Activated T-cell treated with anti-CD3 and anti-CD28 coated beads, Interleukin-2, amount 50 U/mL, for 1 hour (primary cell): ENCODE results near the gene CTXND2.
"Not testable (repeated sequence)": the region's sequence is repeated elsewhere in the genome, so short reads cannot be mapped to it uniquely, and the experiment has no call there.

ENCODE experiments used
- DNase-seq: peaks from one replicate; pipeline ENCODE4 v3.0.0-alpha.2; 2020

The CTXND2 gene

GRCh38 chr1:150887018-150887417 is at the start of gene CTXND2:
CTXND2 (plus strand) TSS chr1:150887136; CDS start chr1:150912315, 25,179 bp downstream.
- DNase-seq = no peak

- DNase-seq = not testable (repeated sequence)
Observed at GRCh38 chr1:150840850-150841249, 46.1 kb upstream of the CTXND2 start.

- no peak for DNase-seq
Observed at GRCh38 chr1:150841626-150842025, 45.3 kb upstream of the CTXND2 start.

DNA sequence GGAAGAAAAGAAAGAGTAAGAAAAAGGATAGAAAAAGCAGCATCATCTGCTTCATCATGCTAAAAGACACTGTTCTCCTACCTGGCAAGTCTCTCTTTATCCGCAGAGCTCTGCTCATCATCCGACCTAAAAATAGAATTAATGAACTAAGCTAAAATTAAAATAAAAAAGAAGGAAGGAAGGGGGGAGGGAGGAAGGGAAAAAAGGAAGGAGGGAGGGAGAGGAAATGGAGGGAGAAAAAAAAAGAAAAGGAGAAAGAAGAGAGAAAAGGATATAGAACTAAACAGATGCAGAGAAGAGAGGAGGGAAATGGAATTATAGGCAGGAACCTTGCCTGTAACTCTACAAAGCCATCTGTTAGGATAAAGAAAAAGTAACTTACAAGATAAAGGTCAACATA is 44.6 kb upstream of the CTXND2 start:
- DNase-seq = no peak

DNA sequence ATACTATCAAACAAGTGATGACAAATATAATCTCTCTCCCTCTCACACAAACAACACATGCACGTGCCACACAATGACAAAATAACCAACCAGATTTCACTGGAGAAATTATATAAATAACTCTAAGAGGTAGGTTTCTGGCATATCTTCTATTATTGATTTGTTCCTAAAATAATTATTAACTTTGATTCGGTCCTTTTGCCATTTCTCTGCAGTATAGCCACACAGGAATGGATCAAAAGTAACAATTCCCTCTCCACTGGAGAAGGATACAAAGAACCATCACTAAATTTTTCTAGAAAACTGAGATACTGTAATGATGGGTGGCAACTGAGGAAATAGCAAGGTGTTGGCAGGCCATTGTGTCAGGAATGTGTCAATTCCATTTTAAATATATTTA is 44.0 kb upstream of the CTXND2 start:
- no peak for DNase-seq

GRCh38 chr1:150843474-150843873 is 43.5 kb upstream of the CTXND2 start:
- no peak for DNase-seq

DNA sequence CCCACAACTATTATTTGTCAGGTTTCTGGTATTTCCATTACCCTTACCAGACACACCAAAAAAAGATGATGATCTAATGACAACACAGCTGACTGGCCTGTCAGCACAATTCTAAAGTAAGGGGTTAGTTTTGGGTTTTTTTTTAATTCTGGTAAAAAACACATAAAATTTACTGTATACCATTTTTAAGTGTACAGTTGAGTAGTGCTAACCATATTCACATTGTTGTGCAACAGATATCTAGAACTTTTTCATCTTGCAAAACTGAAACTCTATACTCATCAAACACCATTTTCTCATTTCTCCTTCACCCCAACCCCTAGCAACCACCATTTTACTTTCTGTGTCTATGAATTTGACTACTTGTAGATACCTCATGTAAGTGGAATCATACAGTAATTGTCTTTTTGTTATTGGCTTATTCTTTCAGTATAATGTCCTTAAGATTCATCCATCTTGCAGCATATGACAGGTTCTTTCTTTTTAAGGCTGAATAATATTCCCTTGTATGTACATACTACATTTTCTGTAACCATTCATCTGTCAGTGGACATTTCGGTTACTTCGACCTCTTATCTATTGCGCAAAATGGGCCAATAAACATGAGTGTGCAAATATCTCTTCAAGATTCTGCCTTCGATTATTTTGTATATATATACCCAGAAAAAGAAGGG is 40.3 kb upstream of the CTXND2 start:
- no peak for DNase-seq

GRCh38 chr1:150850801-150851362 is 36.1 kb upstream of the CTXND2 start:
- DNase-seq = not testable (repeated sequence)

DNA sequence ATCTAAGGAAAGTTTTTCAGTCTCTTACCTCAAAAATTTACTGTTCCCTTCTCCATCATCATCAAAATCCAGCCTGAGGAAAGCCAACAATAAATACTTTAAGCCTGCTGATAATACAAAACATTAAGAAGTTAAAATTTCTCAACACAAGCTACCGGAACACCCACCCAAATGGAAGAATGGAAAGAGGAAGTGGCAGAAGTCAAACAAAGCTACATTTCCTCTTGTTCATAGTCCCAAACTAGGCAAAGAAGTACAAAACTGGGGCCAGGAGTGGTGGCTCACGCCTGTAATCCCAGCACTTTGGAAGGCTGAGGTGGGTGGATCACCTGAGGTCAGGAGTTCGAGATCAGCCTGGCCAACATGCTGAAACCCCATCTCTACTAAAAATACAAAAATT is 34.2 kb upstream of the CTXND2 start:
- not testable (repeated sequence) for DNase-seq

GRCh38 chr1:150863724-150864123 is 23.2 kb upstream of the CTXND2 start:
- no peak for DNase-seq

- not testable (repeated sequence) for DNase-seq
Observed at GRCh38 chr1:150864200-150864599, 22.7 kb upstream of the CTXND2 start.

DNA sequence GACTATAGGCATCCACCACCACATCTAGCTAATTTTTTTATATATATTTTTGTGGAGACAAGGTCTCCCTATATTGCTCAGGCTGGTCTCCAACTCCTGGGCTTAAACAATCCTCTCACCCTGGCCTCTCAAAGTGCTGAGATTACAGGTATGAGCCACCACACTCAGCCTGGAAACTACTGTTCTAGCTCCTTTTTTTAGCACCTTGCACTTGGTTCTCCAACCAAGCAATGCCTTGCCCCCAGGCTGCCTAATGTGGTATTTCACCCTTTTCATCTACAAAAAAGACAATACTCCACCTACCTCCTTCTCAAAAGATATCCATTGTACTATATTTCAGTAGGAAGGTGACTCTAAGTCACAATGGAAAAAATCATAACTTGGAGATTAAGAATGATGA is 17.3 kb upstream of the CTXND2 start:
- DNase-seq = no peak

- DNase-seq = no peak
Observed at GRCh38 chr1:150872572-150872971, 14.4 kb upstream of the CTXND2 start.

DNA sequence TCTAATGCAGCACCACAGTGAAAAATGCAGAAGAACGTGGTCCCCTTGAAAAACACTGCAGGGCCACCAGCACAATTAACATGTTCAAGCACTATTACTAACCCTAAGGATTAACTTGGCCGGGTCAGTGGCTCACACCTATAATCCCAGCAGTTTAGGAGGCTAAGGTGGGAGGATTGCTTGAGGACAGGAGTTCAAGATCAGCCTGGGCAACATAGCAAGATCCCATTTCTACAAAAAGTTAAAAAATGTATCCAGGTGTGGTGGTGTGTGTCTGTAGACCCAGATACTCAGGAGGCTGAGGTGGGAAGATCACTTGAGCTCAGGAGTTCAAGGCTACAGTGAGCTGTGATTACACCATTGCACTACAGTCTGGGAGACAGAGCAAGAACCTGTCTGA is 13.4 kb upstream of the CTXND2 start:
- DNase-seq = no peak

GRCh38 chr1:150874455-150875196 is 12.3 kb upstream of the CTXND2 start:
- no peak for DNase-seq

- no peak for DNase-seq
Observed at GRCh38 chr1:150875197-150876118, 11.5 kb upstream of the CTXND2 start.

DNA sequence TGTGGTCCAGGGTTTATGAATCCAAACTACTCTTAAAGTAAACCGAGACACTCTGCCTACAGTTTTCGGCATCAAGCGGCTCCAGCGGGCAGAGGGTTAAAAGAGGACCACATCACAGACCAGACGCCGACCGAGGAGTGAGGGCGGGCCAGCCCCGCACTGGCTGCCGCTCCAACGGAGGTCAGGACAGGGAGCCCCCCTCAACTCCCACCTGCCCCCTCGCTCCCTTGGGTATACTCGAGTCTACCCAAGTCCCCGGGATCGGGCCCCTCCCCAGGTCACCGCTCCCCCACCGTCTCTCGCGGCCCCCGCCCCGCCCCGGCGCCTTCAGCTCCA is 10.8 kb upstream of the CTXND2 start:
- DNase-seq = no peak

DNA sequence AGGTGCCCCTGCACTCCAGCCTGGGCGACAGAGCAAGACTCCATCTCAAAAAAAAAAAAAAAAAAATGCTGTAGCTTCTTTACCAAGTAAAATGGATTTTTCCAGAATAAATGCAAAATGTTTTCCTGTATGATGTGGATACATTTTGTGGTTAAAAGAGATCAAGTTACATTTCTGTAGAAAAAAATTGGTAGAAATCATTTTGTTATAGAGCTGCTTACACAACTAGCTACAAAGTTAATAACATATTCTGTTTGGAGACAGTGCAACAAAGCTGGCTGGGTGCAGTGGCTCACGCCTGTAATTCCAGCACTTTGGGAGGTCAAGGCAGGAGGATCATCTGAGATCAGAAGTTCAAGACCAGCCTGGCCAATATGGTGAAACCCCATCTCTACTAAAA is 8.0 kb upstream of the CTXND2 start:
- DNase-seq = not testable (repeated sequence)

DNA sequence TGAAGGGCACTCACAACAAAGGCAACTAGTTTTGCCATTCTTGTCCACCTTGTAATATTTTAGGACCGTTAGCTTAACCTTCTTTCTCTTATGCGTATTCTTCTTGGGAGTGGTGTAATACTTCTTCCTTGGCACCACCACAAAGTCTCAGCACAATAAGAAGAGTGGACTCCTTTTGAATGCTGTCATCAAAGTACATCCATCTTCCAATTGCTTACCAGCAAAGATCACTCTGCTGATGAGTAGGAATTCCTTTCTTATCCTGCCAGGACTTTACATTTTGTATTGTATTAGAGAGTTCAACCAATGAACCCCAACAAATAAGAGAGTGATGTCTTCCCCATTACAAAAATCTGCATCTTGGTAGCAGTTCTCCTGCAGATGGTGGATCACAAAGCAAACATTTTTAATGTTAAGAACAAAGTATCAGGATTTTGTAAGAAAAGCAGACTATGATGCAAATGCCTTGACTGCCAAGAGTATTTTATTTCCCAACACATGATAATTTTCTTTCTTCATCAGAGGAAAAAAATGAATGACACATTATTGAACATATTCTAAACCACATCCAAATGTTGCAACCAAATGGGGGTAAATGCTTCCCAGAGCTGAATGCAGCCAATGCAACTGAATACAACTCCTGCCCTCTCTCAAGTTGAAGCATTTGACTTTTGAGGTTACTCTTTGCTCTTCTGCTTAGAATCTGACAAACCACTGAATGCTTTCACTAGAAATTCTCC is 5.4 kb upstream of the CTXND2 start:
- no peak for DNase-seq

DNA sequence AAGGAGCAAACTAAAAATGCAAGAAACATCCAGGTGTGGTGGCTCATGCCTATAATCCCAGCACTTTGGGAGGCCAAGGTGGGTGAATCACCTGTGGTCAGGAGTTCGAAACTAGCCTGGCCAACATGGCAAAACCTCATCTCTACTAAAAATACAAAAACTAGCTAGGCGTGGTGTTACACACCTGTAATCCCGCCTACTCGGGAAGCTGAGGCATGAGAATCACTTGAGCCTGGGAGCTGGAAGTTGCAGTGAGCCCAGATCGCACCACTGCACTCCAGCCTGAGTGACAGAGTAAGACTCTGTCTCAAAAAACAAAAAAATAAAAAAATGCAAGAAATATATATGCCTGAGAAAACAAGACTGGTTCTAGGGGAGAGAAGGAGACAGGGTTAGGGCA is 3.8 kb upstream of the CTXND2 start:
- DNase-seq = not testable (repeated sequence)

GRCh38 chr1:150888727-150889126 is 1.8 kb downstream of the CTXND2 start:
- no peak for DNase-seq

GRCh38 chr1:150890033-150890416 is 3.1 kb downstream of the CTXND2 start:
- no peak for DNase-seq
